22Rv1 (cell line): ENCODE results near the gene CERS2.

Experiments
- CTCF ChIP-seq: fragments of 450-650 bp; IDR thresholded peaks from 2 replicates; pipeline ENCODE4 v1.5.1; 2017; ENCODE audit warnings: mild to moderate bottlenecking
- ZFX ChIP-seq: fragments of 450-650 bp; IDR thresholded peaks from 2 replicates; pipeline ENCODE4 v1.6.1; 2017; ENCODE audit warnings: antibody characterized with exemption, borderline replicate concordance

GRCh38 chr1:150995460-150995859, 20.8 kb upstream of the CERS2 start:
- no peak for TF ChIP-seq CTCF
- TF ChIP-seq ZFX, result no peak
